NCI-H146 treated with DMSO at 0.1 percent for 48 hours (cell line): Measurements from ENCODE around the gene RGPD4.
"Not testable (repeated sequence)": the region's sequence is repeated elsewhere in the genome, so short reads cannot be mapped to it uniquely, and the experiment has no call there.

Experiments
- DNase-seq: peaks from one replicate; lab custom pipeline; 2025; ENCODE audit not compliant: unreplicated experiment; lab: John Stamatoyannopoulos, UW

RGPD4 gene

GRCh38 chr2:107826749-107827148, at the start of gene RGPD4:
RGPD4 (plus strand) TSS chr2:107826892; CDS start chr2:107827014, 122 bp downstream.
- DNase-seq: not testable (repeated sequence)

- no peak for DNase-seq
Observed at GRCh38 chr2:107777974-107778373, 48.7 kb upstream of the RGPD4 start.

- DNase-seq: no peak
Observed at GRCh38 chr2:107785756-107786155, 40.9 kb upstream of the RGPD4 start.

- no peak for DNase-seq
Observed at GRCh38 chr2:107790837-107791236, 35.9 kb upstream of the RGPD4 start.

- DNase-seq: no peak
Observed at GRCh38 chr2:107801498-107801897, 25.2 kb upstream of the RGPD4 start.

GRCh38 chr2:107804608-107805498, 21.8 kb upstream of the RGPD4 start:
- no peak for DNase-seq

GRCh38 chr2:107806901-107807300, 19.8 kb upstream of the RGPD4 start:
- no peak for DNase-seq

- no peak for DNase-seq
Observed at GRCh38 chr2:107807988-107808387, 18.7 kb upstream of the RGPD4 start.

GRCh38 chr2:107808959-107809358, 17.7 kb upstream of the RGPD4 start:
- no peak for DNase-seq

GRCh38 chr2:107809835-107810234, 16.9 kb upstream of the RGPD4 start:
- no peak for DNase-seq

- DNase-seq: no peak
Observed at GRCh38 chr2:107810734-107811133, 16.0 kb upstream of the RGPD4 start.

- no peak for DNase-seq
Observed at GRCh38 chr2:107811411-107811810, 15.3 kb upstream of the RGPD4 start.

- DNase-seq: no peak
Observed at GRCh38 chr2:107812006-107812405, 14.7 kb upstream of the RGPD4 start.

GRCh38 chr2:107817378-107817777, 9.3 kb upstream of the RGPD4 start:
- no peak for DNase-seq

- DNase-seq: no peak
Observed at GRCh38 chr2:107822302-107822701, 4.4 kb upstream of the RGPD4 start.

GRCh38 chr2:107824451-107825205, 2.1 kb upstream of the RGPD4 start:
- DNase-seq: no peak

GRCh38 chr2:107825206-107825563, 1.5 kb upstream of the RGPD4 start:
- DNase-seq: no peak

GRCh38 chr2:107829514-107829913, 2.8 kb downstream of the RGPD4 start:
- DNase-seq: not testable (repeated sequence)

- not testable (repeated sequence) for DNase-seq
Observed at GRCh38 chr2:107833152-107833551, 6.5 kb downstream of the RGPD4 start.

GRCh38 chr2:107833618-107834017, 6.9 kb downstream of the RGPD4 start:
- not testable (repeated sequence) for DNase-seq

GRCh38 chr2:107916121-107916520, 89.4 kb downstream of the RGPD4 start:
- DNase-seq: not testable (repeated sequence)
